HepG2 (cell line): ENCODE data around the gene AMN. TPM values are rescaled to one million over a fixed set of nuclear protein-coding genes. Genes with fewer than 3 reads are reported as not detected.

Source experiments
- DPF2 ChIP-seq: sonication (generic); formaldehyde crosslinking; IDR thresholded peaks from 2 replicates; pipeline ENCODE4 v1.4.0; 2020; ENCODE audit warnings: mild to moderate bottlenecking, low read depth, missing genetic modification reagents, borderline replicate concordance
- HOXA9 ChIP-seq: sonication (generic); formaldehyde crosslinking; IDR thresholded peaks from 2 replicates; pipeline ENCODE4 v1.8.1; 2022; ENCODE audit warnings: missing genetic modification reagents, mild to moderate bottlenecking, moderate library complexity, borderline replicate concordance
- ISX ChIP-seq: sonication (generic); formaldehyde crosslinking; conservative IDR thresholded peaks from 2 replicates; pipeline ENCODE4 v1.5.0; 2020; ENCODE audit warnings: missing genetic modification reagents
- KDM5A ChIP-seq: fragments of 200-600 bp; sonication (generic); IDR thresholded peaks from 2 replicates; pipeline ENCODE4 v1.7.0; 2018; ENCODE audit warnings: antibody characterized with exemption, mild to moderate bottlenecking, low read length, borderline replicate concordance
- KMT2B ChIP-seq: IDR thresholded peaks from 2 replicates; pipeline ENCODE4 v1.6.1; 2016; ENCODE audit warnings: missing genetic modification reagents, missing compliant biosample characterization
- MTF2 ChIP-seq: sonication (generic); formaldehyde crosslinking; IDR thresholded peaks from 2 replicates; pipeline ENCODE4 v1.5.0; 2020; ENCODE audit warnings: missing genetic modification reagents, borderline replicate concordance
- MXD4 ChIP-seq: IDR thresholded peaks from 2 replicates; pipeline ENCODE4 v1.6.1; 2016; ENCODE audit warnings: mild to moderate bottlenecking, missing biosample characterization, missing genetic modification reagents
- MXI1 ChIP-seq: IDR thresholded peaks from 3 replicates; pipeline ENCODE4 v1.6.1; 2012; ENCODE audit warnings: low read depth, low read length, inconsistent platforms, borderline replicate concordance
- NCOR1 ChIP-seq: fragments of 200-600 bp; sonication (generic); IDR thresholded peaks from 2 replicates; pipeline ENCODE4 v1.7.0; 2017; ENCODE audit warnings: antibody characterized with exemption, low read length, borderline replicate concordance
- NFIB ChIP-seq: sonication (generic); formaldehyde crosslinking; IDR thresholded peaks from 2 replicates; pipeline ENCODE4 v1.9.0; 2021; ENCODE audit warnings: missing genetic modification reagents, mild to moderate bottlenecking, borderline replicate concordance
- REXO4 ChIP-seq: sonication (generic); formaldehyde crosslinking; IDR thresholded peaks from 2 replicates; pipeline ENCODE4 v1.8.0; 2022; ENCODE audit warnings: missing genetic modification reagents, mild to moderate bottlenecking, borderline replicate concordance
- TCF7 ChIP-seq: sonication (generic); IDR thresholded peaks from 2 replicates; pipeline ENCODE4 v1.6.1; 2016; ENCODE audit warnings: antibody characterized with exemption, low read depth
- ZBTB44 ChIP-seq: sonication (generic); formaldehyde crosslinking; IDR thresholded peaks from 2 replicates; pipeline ENCODE4 v1.4.0; 2020; ENCODE audit warnings: missing genetic modification reagents
- ZFP90 ChIP-seq: sonication (generic); formaldehyde crosslinking; IDR thresholded peaks from 2 replicates; pipeline ENCODE4 v1.8.0; 2022; ENCODE audit warnings: missing genetic modification reagents, mild to moderate bottlenecking, inconsistent platforms, borderline replicate concordance
- ZMYM4 ChIP-seq: sonication (generic); formaldehyde crosslinking; IDR thresholded peaks from 2 replicates; pipeline ENCODE4 v1.8.1; 2023; ENCODE audit warnings: mild to moderate bottlenecking, missing genetic modification reagents
- ZNF235 ChIP-seq: sonication (generic); formaldehyde crosslinking; IDR thresholded peaks from 2 replicates; pipeline ENCODE4 v1.8.1; 2023; ENCODE audit warnings: mild to moderate bottlenecking, missing genetic modification reagents, borderline replicate concordance
- ZNF260 ChIP-seq: sonication (generic); formaldehyde crosslinking; IDR thresholded peaks from 2 replicates; pipeline ENCODE4 v1.4.0; 2020; ENCODE audit warnings: missing genetic modification reagents, low read depth, mild to moderate bottlenecking, borderline replicate concordance
- ZNF3 ChIP-seq: IDR thresholded peaks from 2 replicates; pipeline ENCODE4 v1.7.0; 2017; ENCODE audit warnings: inconsistent platforms
- ZNF446 ChIP-seq: sonication (generic); formaldehyde crosslinking; IDR thresholded peaks from 2 replicates; pipeline ENCODE4 v1.5.0; 2020; ENCODE audit warnings: mild to moderate bottlenecking, missing genetic modification reagents
- ZNF543 ChIP-seq: sonication (generic); formaldehyde crosslinking; IDR thresholded peaks from 2 replicates; pipeline ENCODE4 v1.4.0; 2020; ENCODE audit warnings: mild to moderate bottlenecking, missing genetic modification reagents
- ZNF564 ChIP-seq: sonication (generic); formaldehyde crosslinking; IDR thresholded peaks from 2 replicates; pipeline ENCODE4 v1.8.1; 2023; ENCODE audit warnings: mild to moderate bottlenecking, missing genetic modification reagents
- ZNF678 ChIP-seq: sonication (generic); formaldehyde crosslinking; IDR thresholded peaks from 2 replicates; pipeline ENCODE4 v1.4.0; 2020; ENCODE audit warnings: mild to moderate bottlenecking, missing genetic modification reagents
- ZNF766 ChIP-seq: sonication (generic); formaldehyde crosslinking; IDR thresholded peaks from 2 replicates; pipeline ENCODE4 v1.5.0; 2020; ENCODE audit warnings: missing genetic modification reagents, borderline replicate concordance
- polyA plus RNA-seq, 8 experiments: library from polyadenylated mRNA; depleted of rRNA in 3 of 8; stranded (reverse) in 7 of 8; unstranded in 1 of 8; fragments of >200 nt; fragmentation: Illumina TruSeq in 4 of 8; extraction: Trizol in 4 of 8; gene quantifications; 2 replicates each; pipeline versions ENCODE4 v1.2.1 to v1.2.3, GENCODE V29; 2011 to 2016; ENCODE audit warnings: low read depth in 4 of 8, missing spikeins in 1 of 8, mixed read lengths in 1 of 8; ENCODE audit not compliant: insufficient read depth in 1 of 8
- total RNA-seq, 5 experiments: library from RNA; depleted of rRNA; stranded (reverse); fragments of >200 nt; fragmentation: Illumina TruSeq; extraction: Trizol; gene quantifications; 2 replicates each; pipeline ENCODE4 v1.2.3, GENCODE V29; 2016; ENCODE audit warnings: low read depth in 1 of 5
- TF ChIP-seq, protein P1 (sequence below): IDR thresholded peaks from 2 replicates; pipeline ENCODE4 v1.6.1; 2016; ENCODE audit warnings: missing compliant biosample characterization, missing genetic modification reagents, borderline replicate concordance
- TF ChIP-seq, protein P2 (sequence below): sonication (generic); formaldehyde crosslinking; IDR thresholded peaks from 2 replicates; pipeline ENCODE4 v1.5.1; 2020; ENCODE audit warnings: missing genetic modification reagents, mild to moderate bottlenecking, borderline replicate concordance
- TF ChIP-seq, protein P3 (sequence below): sonication (generic); formaldehyde crosslinking; IDR thresholded peaks from 2 replicates; pipeline ENCODE4 v1.4.0; 2020; ENCODE audit warnings: missing genetic modification reagents

The AMN gene
- total and polyA plus RNA-seq, 2 of the 13 experiments (the other 11 are each of a cell fraction or from before 2014, with no cell fraction given) = 9.8 to 33.1 TPM

GRCh38 chr14:102922490-102923200, at the start of gene AMN (continued):
- TF ChIP-seq ZBTB44 (0 out of 2 replicates have a peak, but pooled peaks have one; percentile 67), MXI1 (peak; percentile 46; the same call in 1 of the 3 replicates), ZNF564 (CRISPR knock-in tag) (no peak), KMT2B (CRISPR knock-in tag) (peak; percentile 75), ZNF446 (CRISPR knock-in tag) (no peak; the same call in 1 of the 2 replicates), ZNF3 (CRISPR knock-in tag) (no peak), ZNF678 (no peak), MXD4 (peak; percentile 78), ZNF766 (CRISPR knock-in tag) (no peak; the same call in 1 of the 2 replicates), REXO4 (no peak), ZNF260 (CRISPR knock-in tag) (no peak), NCOR1 (peak; percentile 63; the same call in 1 of the 2 replicates), KDM5A (no peak), ZMYM4 (peak; percentile 88), DPF2 (CRISPR knock-in tag) (no peak; the same call in 1 of the 2 replicates), ZNF235 (CRISPR knock-in tag) (no peak; the same call in 1 of the 2 replicates), NFIB (CRISPR knock-in tag) (no peak), ZNF543 (no peak; the same call in 1 of the 2 replicates), ISX (CRISPR knock-in tag) (no peak), TCF7 (no peak), HOXA9 (CRISPR knock-in tag) (0 out of 2 replicates have a peak, but pooled peaks have one; percentile 52), ZFP90 (no peak), MTF2 (CRISPR knock-in tag) (peak; percentile 91)
- TF ChIP-seq, protein P1, sequence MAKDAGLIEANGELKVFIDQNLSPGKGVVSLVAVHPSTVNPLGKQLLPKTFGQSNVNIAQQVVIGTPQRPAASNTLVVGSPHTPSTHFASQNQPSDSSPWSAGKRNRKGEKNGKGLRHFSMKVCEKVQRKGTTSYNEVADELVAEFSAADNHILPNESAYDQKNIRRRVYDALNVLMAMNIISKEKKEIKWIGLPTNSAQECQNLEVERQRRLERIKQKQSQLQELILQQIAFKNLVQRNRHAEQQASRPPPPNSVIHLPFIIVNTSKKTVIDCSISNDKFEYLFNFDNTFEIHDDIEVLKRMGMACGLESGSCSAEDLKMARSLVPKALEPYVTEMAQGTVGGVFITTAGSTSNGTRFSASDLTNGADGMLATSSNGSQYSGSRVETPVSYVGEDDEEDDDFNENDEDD = no peak; the same call in 1 of the 2 replicates
- TF ChIP-seq, protein P2, sequence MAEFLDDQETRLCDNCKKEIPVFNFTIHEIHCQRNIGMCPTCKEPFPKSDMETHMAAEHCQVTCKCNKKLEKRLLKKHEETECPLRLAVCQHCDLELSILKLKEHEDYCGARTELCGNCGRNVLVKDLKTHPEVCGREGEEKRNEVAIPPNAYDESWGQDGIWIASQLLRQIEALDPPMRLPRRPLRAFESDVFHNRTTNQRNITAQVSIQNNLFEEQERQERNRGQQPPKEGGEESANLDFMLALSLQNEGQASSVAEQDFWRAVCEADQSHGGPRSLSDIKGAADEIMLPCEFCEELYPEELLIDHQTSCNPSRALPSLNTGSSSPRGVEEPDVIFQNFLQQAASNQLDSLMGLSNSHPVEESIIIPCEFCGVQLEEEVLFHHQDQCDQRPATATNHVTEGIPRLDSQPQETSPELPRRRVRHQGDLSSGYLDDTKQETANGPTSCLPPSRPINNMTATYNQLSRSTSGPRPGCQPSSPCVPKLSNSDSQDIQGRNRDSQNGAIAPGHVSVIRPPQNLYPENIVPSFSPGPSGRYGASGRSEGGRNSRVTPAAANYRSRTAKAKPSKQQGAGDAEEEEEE (CRISPR knock-in tag) = peak; percentile 63; the same call in 1 of the 2 replicates
- TF ChIP-seq, protein P3, sequence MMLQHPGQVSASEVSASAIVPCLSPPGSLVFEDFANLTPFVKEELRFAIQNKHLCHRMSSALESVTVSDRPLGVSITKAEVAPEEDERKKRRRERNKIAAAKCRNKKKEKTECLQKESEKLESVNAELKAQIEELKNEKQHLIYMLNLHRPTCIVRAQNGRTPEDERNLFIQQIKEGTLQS = 0 out of 2 replicates have a peak, but pooled peaks have one; percentile 11
